ENCODE measurements around the gene AHNAK2.

DNA sequence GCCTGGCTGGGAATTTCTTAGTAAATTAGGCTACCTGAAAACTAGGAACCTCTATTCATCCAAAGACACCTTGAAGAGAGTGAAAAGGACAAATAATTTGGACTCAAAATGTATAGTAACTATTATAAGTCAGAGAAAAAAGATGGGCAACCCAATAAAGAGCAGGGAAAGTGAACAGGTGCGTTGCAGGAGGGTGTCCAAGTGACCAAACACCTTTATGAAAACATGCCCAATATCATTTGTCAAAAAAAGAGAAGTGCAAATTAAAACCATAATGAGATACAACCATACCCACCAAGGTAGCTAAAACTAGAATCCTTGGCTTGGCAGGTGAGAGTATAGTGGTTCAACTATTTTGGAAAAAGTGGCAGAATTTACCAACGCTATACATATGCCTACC lies 78.4 kb downstream of the AHNAK2 start:
- TF ChIP-seq CTCF (conservative IDR thresholded peaks at IDR 0.05) (no peak), EZH2 (IDR thresholded peaks at IDR 0.05; ENCODE audit: low read depth) (no peak)
